ENCODE data around the gene PAOX.
"Not testable (repeated sequence)": the region's sequence is repeated elsewhere in the genome, so short reads cannot be mapped to it uniquely, and the experiment has no call there.

Gene PAOX

GRCh38 chr10:133375357-133376115, 3.5 kb upstream of the PAOX start:
- Histone ChIP-seq H3K4me1 (ENCODE audit: control insufficient read depth, insufficient read depth, low read length) (no peaks in the 10 kb centered on the region), H3K27ac (ENCODE audit: low read length) (no peak overlapping the region), H3K27me3 (ENCODE audit: control insufficient read depth, insufficient read depth, low read length) (peaks cover 5% of the 10 kb centered on the region), H3K4me3 (ENCODE audit: low read length) (no peak overlapping the region), H3K9me3 (ENCODE audit: control insufficient read depth, insufficient read depth, low read length) (no peaks in the 10 kb centered on the region), H3K36me3 (ENCODE audit: control insufficient read depth, insufficient read depth, low read length) (no peaks in the 10 kb centered on the region)
- no CpG with 5 or more reads among the region's 12 CpGs for WGBS (ENCODE audit: insufficient coverage, insufficient read length)
- no peak for DNase-seq (ENCODE audit: low read depth, low spot score)

- not testable (repeated sequence) for H3K4me1 ChIP-seq (ENCODE audit: control insufficient read depth, insufficient read depth, low read length); H3K27me3 ChIP-seq (ENCODE audit: control insufficient read depth, insufficient read depth, low read length); DNase-seq (ENCODE audit: low read depth, low spot score); H3K4me3 ChIP-seq (ENCODE audit: low read length); H3K9me3 ChIP-seq (ENCODE audit: control insufficient read depth, insufficient read depth, low read length); H3K36me3 ChIP-seq (ENCODE audit: control insufficient read depth, insufficient read depth, low read length); H3K27ac ChIP-seq (ENCODE audit: low read length)
- no CpG with 5 or more reads among the region's 5 CpGs for WGBS (ENCODE audit: insufficient coverage, insufficient read length)
These were observed 2.9 kb upstream of the PAOX start for GRCh38 chr10:133376183-133376582.

DNA sequence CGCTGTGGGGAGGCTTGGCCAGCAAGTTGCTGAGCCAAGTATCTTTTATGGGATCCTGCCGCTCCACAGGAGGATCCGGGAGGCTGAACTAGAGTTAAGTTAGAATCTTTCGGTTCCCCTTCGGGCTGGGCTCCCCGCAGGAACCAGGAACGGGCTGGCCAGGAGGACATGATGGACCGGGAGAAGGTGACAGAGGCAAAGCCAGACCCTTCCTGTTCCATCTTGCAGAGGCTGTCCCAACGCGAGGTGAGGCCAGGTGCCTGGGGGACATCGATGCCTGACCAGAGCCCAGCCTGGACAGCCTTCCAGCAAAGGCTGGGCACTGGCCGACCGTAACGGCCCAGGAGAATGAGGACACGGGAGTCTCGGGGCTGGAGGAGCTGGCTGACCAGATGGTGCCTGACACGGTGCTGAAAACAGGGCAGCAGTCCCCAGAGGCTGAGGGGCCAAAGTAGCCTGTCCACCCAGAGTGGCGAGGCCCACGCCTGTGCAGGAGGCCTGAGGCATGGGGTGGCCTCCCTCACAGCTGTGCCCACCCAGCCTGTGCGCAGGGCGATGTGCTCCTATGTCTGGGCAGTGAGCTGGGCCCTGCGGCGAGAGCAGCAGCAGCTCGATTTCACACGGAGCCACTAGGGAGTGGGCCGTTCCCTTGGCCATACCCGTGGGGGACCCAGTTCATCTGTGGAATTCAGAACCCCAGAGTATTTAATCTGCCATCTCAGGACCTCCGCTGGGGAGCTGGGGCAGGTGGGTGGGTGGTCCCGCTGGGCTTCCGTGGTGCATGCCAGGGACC, 1.8 kb upstream of the PAOX start:
- no peaks in the 10 kb centered on the region for H3K4me1 ChIP-seq (ENCODE audit: control insufficient read depth, insufficient read depth, low read length)
- H3K9me3 ChIP-seq (ENCODE audit: control insufficient read depth, insufficient read depth, low read length), result no peaks in the 10 kb centered on the region
- H3K27me3 ChIP-seq (ENCODE audit: control insufficient read depth, insufficient read depth, low read length), result peaks cover 5% of the 10 kb centered on the region
- H3K4me3 ChIP-seq (ENCODE audit: low read length), result no peak overlapping the region
- no peaks in the 10 kb centered on the region for H3K36me3 ChIP-seq (ENCODE audit: control insufficient read depth, insufficient read depth, low read length)
- DNase-seq (ENCODE audit: low read depth, low spot score), result no peak
- H3K27ac ChIP-seq (ENCODE audit: low read length), result no peak overlapping the region
- no CpG with 5 or more reads among the region's 30 CpGs for WGBS (ENCODE audit: insufficient coverage, insufficient read length)

DNA sequence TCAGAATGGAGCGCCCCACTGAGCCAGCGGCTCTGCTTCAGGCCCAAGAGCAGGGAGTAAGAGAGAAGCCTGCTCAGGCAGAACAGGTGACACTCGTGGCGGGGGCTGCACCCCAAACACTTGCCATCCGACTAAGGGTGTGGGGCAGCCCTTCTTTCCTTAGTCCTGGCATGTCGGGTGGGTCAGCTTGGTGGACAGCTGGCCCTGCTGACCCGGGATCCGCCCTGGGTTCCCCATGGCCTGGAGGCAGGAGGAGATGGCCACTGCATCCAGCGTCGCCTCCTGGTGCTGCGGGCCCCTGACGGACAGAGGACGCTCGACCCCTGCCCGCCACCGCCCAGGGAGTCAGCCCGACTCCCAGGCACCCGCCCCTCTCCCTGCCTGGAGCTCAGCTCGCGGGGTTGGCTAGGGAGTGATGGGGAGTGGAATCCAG, 1.2 kb upstream of the PAOX start:
- Histone ChIP-seq H3K9me3 (ENCODE audit: control insufficient read depth, insufficient read depth, low read length) (no peaks in the 10 kb centered on the region), H3K27me3 (ENCODE audit: control insufficient read depth, insufficient read depth, low read length) (peaks cover 5% of the 10 kb centered on the region), H3K4me1 (ENCODE audit: control insufficient read depth, insufficient read depth, low read length) (no peaks in the 10 kb centered on the region), H3K36me3 (ENCODE audit: control insufficient read depth, insufficient read depth, low read length) (no peaks in the 10 kb centered on the region), H3K4me3 (ENCODE audit: low read length) (peak overlapping the region; percentile 46; the same call in 1 of the 2 replicates), H3K27ac (ENCODE audit: low read length) (no peak overlapping the region)
- no CpG with 5 or more reads among the region's 20 CpGs for WGBS (ENCODE audit: insufficient coverage, insufficient read length)
- no peak for DNase-seq (ENCODE audit: low read depth, low spot score)

- WGBS (ENCODE audit: insufficient coverage, insufficient read length), result no CpG with 5 or more reads among the region's 90 CpGs
- Histone ChIP-seq H3K27me3 (ENCODE audit: control insufficient read depth, insufficient read depth, low read length) (peaks cover 5% of the 10 kb centered on the region), H3K9me3 (ENCODE audit: control insufficient read depth, insufficient read depth, low read length) (no peaks in the 10 kb centered on the region), H3K36me3 (ENCODE audit: control insufficient read depth, insufficient read depth, low read length) (no peaks in the 10 kb centered on the region), H3K4me3 (ENCODE audit: low read length) (peak overlapping the region; percentile 46; the same call in 1 of the 2 replicates), H3K4me1 (ENCODE audit: control insufficient read depth, insufficient read depth, low read length) (no peaks in the 10 kb centered on the region), H3K27ac (ENCODE audit: low read length) (no peak overlapping the region)
- no peak for DNase-seq (ENCODE audit: low read depth, low spot score)
These were observed 588 bp upstream of the PAOX start for GRCh38 chr10:133378251-133379096.

GRCh38 chr10:133379801-133380666, 972 bp downstream of the PAOX start:
- DNase-seq (ENCODE audit: low read depth, low spot score), result no peak
- H3K4me1 ChIP-seq (ENCODE audit: control insufficient read depth, insufficient read depth, low read length), result no peaks in the 10 kb centered on the region
- WGBS (ENCODE audit: insufficient coverage, insufficient read length), result no CpG with 5 or more reads among the region's 36 CpGs
- H3K4me3 ChIP-seq (ENCODE audit: low read length), result peak overlapping the region; percentile 52; the same call in 1 of the 2 replicates
- no peaks in the 10 kb centered on the region for H3K9me3 ChIP-seq (ENCODE audit: control insufficient read depth, insufficient read depth, low read length)
- H3K36me3 ChIP-seq (ENCODE audit: control insufficient read depth, insufficient read depth, low read length), result no peaks in the 10 kb centered on the region
- H3K27me3 ChIP-seq (ENCODE audit: control insufficient read depth, insufficient read depth, low read length), result peaks cover 5% of the 10 kb centered on the region
- no peak overlapping the region for H3K27ac ChIP-seq (ENCODE audit: low read length)

- WGBS (ENCODE audit: insufficient coverage, insufficient read length), result no CpG with 5 or more reads among the region's 8 CpGs
- no peak overlapping the region for H3K4me3 ChIP-seq (ENCODE audit: low read length)
- no peaks in the 10 kb centered on the region for H3K36me3 ChIP-seq (ENCODE audit: control insufficient read depth, insufficient read depth, low read length)
- no peaks in the 10 kb centered on the region for H3K4me1 ChIP-seq (ENCODE audit: control insufficient read depth, insufficient read depth, low read length)
- no peaks in the 10 kb centered on the region for H3K9me3 ChIP-seq (ENCODE audit: control insufficient read depth, insufficient read depth, low read length)
- H3K27me3 ChIP-seq (ENCODE audit: control insufficient read depth, insufficient read depth, low read length), result peaks cover 5% of the 10 kb centered on the region
- no peak for DNase-seq (ENCODE audit: low read depth, low spot score)
- no peak overlapping the region for H3K27ac ChIP-seq (ENCODE audit: low read length)
These were observed 2.0 kb downstream of the PAOX start for GRCh38 chr10:133381036-133381435.

DNA sequence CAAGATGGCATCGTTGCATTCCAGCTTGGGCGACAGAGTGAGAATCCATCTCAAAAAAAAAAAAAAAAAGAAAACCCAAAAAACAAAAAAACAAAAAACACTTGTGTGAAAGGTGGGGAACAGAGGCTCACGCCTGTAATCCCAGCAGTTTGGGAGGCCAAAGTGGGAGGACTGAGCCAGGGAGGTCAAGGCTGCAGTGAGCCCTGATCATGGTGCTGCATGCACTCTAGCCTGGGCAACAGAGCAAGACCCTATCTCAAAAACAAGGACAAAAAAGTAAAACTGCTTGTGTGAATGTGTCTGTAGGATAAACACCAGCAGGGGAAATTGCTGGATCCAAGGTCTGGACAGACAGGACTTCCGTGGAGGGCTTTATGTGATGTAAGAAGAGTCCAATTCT, 4.5 kb downstream of the PAOX start:
- H3K27ac ChIP-seq (ENCODE audit: low read length), result no peak overlapping the region
- no peaks in the 10 kb centered on the region for H3K4me1 ChIP-seq (ENCODE audit: control insufficient read depth, insufficient read depth, low read length)
- no peaks in the 10 kb centered on the region for H3K9me3 ChIP-seq (ENCODE audit: control insufficient read depth, insufficient read depth, low read length)
- DNase-seq (ENCODE audit: low read depth, low spot score), result no peak
- no peaks in the 10 kb centered on the region for H3K27me3 ChIP-seq (ENCODE audit: control insufficient read depth, insufficient read depth, low read length)
- H3K4me3 ChIP-seq (ENCODE audit: low read length), result no peak overlapping the region
- no CpG with 5 or more reads among the region's 4 CpGs for WGBS (ENCODE audit: insufficient coverage, insufficient read length)
- H3K36me3 ChIP-seq (ENCODE audit: control insufficient read depth, insufficient read depth, low read length), result no peaks in the 10 kb centered on the region

GRCh38 chr10:133384071-133384470, 5.0 kb downstream of the PAOX start:
- WGBS (ENCODE audit: insufficient coverage, insufficient read length), result no CpG with 5 or more reads among the region's 13 CpGs
- H3K27ac ChIP-seq (ENCODE audit: low read length), result no peak overlapping the region

More at GRCh38 chr10:133384071-133384470, 5.0 kb downstream of the PAOX start:
- DNase-seq (ENCODE audit: low read depth, low spot score), result no peak
- no peaks in the 10 kb centered on the region for H3K9me3 ChIP-seq (ENCODE audit: control insufficient read depth, insufficient read depth, low read length)
- no peaks in the 10 kb centered on the region for H3K4me1 ChIP-seq (ENCODE audit: control insufficient read depth, insufficient read depth, low read length)
- no peak overlapping the region for H3K4me3 ChIP-seq (ENCODE audit: low read length)
- no peaks in the 10 kb centered on the region for H3K27me3 ChIP-seq (ENCODE audit: control insufficient read depth, insufficient read depth, low read length)
- H3K36me3 ChIP-seq (ENCODE audit: control insufficient read depth, insufficient read depth, low read length), result no peaks in the 10 kb centered on the region
